NOMO-1 treated with dmso at 0.1 percent for 144 hours (cell line): ENCODE measurements around the gene MRM2.
"Not testable (repeated sequence)": the region's sequence is repeated elsewhere in the genome, so short reads cannot be mapped to it uniquely, and the experiment has no call there.

ENCODE experiments used
- DNase-seq: peaks from one replicate; lab custom pipeline; 2025; ENCODE audit not compliant: unreplicated experiment; lab: John Stamatoyannopoulos, UW

MRM2 gene

GRCh38 chr7:2269089-2269990 lies 27.3 kb upstream of the MRM2 start:
- not testable (repeated sequence) for DNase-seq

GRCh38 chr7:2266911-2267310 lies 24.9 kb upstream of the MRM2 start:
- DNase-seq, result no peak

GRCh38 chr7:2264158-2264557 lies 22.2 kb upstream of the MRM2 start:
- no peak for DNase-seq

- DNase-seq, result no peak
These were observed 21.2 kb upstream of the MRM2 start for GRCh38 chr7:2263176-2263575.

GRCh38 chr7:2261611-2262010 lies 19.6 kb upstream of the MRM2 start:
- DNase-seq, result peak; percentile 25

GRCh38 chr7:2260820-2261219 lies 18.8 kb upstream of the MRM2 start:
- no peak for DNase-seq

GRCh38 chr7:2259480-2259879 lies 17.5 kb upstream of the MRM2 start:
- DNase-seq, result no peak

GRCh38 chr7:2258661-2259365 lies 16.8 kb upstream of the MRM2 start:
- DNase-seq, result no peak

GRCh38 chr7:2257651-2258050 lies 15.6 kb upstream of the MRM2 start:
- no peak for DNase-seq

- no peak for DNase-seq
These were observed 15.1 kb upstream of the MRM2 start for GRCh38 chr7:2257046-2257551.

GRCh38 chr7:2256306-2257045 lies 14.5 kb upstream of the MRM2 start:
- DNase-seq, result no peak

- DNase-seq, result no peak
These were observed 13.4 kb upstream of the MRM2 start for GRCh38 chr7:2255145-2256139.

GRCh38 chr7:2254429-2255144 lies 12.6 kb upstream of the MRM2 start:
- no peak for DNase-seq

- no peak for DNase-seq
These were observed 11.7 kb upstream of the MRM2 start for GRCh38 chr7:2253525-2254244.

GRCh38 chr7:2253021-2253420 lies 11.0 kb upstream of the MRM2 start:
- no peak for DNase-seq

- no peak for DNase-seq
These were observed 10.1 kb upstream of the MRM2 start for GRCh38 chr7:2251841-2252771.

GRCh38 chr7:2251381-2251780 lies 9.4 kb upstream of the MRM2 start:
- DNase-seq, result no peak
